HL-60 (cell line): ENCODE measurements around the gene MARCHF7.

Experiments used
- GABPA ChIP-seq: IDR thresholded peaks from 2 replicates; pipeline ENCODE4 v1.6.1; 2012; ENCODE audit warnings: low read depth
- POLR2AphosphoS5 ChIP-seq: IDR thresholded peaks from 2 replicates; pipeline ENCODE4 v1.6.1; 2012; ENCODE audit warnings: low read depth
- TF ChIP-seq, protein P1 (sequence below): IDR thresholded peaks from one replicate; pipeline ENCODE4 v1.5.1; 2011; ENCODE audit warnings: low read length, control low read depth, inconsistent platforms; ENCODE audit not compliant: insufficient read depth

DNA sequence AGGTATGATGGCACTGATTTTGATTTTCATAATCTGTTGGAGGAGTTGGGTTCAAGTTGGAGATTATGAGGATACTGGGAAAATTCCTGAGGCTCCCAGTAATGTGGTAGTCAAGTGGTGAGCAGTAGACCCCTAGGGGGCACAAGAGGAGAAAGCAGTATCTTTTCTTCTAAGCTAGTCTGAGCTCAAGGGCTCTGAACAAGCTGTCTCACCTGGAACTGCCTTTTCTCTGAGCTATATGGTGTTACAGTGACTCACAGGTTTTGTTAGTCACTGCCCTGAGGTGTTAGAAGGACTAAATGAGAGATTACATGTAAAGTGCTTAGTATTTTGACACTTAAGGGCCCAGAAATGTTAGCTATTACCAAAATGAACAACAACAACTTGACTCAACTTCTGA lies 43.5 kb downstream of the MARCHF7 start:
- TF ChIP-seq, protein P1, sequence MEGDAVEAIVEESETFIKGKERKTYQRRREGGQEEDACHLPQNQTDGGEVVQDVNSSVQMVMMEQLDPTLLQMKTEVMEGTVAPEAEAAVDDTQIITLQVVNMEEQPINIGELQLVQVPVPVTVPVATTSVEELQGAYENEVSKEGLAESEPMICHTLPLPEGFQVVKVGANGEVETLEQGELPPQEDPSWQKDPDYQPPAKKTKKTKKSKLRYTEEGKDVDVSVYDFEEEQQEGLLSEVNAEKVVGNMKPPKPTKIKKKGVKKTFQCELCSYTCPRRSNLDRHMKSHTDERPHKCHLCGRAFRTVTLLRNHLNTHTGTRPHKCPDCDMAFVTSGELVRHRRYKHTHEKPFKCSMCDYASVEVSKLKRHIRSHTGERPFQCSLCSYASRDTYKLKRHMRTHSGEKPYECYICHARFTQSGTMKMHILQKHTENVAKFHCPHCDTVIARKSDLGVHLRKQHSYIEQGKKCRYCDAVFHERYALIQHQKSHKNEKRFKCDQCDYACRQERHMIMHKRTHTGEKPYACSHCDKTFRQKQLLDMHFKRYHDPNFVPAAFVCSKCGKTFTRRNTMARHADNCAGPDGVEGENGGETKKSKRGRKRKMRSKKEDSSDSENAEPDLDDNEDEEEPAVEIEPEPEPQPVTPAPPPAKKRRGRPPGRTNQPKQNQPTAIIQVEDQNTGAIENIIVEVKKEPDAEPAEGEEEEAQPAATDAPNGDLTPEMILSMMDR: no peak
- no peak for TF ChIP-seq POLR2AphosphoS5
- TF ChIP-seq GABPA: no peak
